B cell (primary cell): ENCODE results near the gene BPIFB2. TPM values are rescaled to one million over a fixed set of nuclear protein-coding genes. Genes with fewer than 3 reads are reported as not detected.
"Not testable (repeated sequence)": the region's sequence is repeated elsewhere in the genome, so short reads cannot be mapped to it uniquely, and the experiment has no call there.

ENCODE experiments used
- ATAC-seq: fragments of 200-7000 bp; cut with Tn5 transposase; one replicate; pipeline ENCODE4 v1.10.0; 2021; ENCODE audit warnings: low read depth, mild to moderate bottlenecking, moderate number of reproducible peaks, moderate library complexity
- CTCF ChIA-PET: fragments of 350-600 bp; sonication (Branson Sonifier 250); formaldehyde crosslinking; loops from one replicate; lab custom pipeline; 2021; ENCODE audit warnings: antibody characterized with exemption, inconsistent platforms; lab: Charles Lee
- POLR2A ChIA-PET: fragments of 350-600 bp; sonication (Branson Sonifier 250); formaldehyde crosslinking; loops from one replicate; lab custom pipeline; 2021; ENCODE audit warnings: antibody characterized with exemption; lab: Charles Lee
- DNase-seq: peaks from one replicate; pipeline ENCODE4 v3.0.0; 2013
- H2AFZ ChIP-seq: 2 replicates; pipeline ENCODE4 v1.6.1; 2012; ENCODE audit warnings: mild to moderate bottlenecking, low read depth, low read length; ENCODE audit not compliant: insufficient read depth, poor library complexity, severe bottlenecking
- H3K27ac ChIP-seq, 2 donors: 1 replicate in 1 of 2; 2 replicates in 1 of 2; pipeline ENCODE4 v1.5.1; 2012 to 2013; ENCODE audit warnings: low read length in 2 of 2, mild to moderate bottlenecking in 2 of 2, moderate library complexity in 1 of 2
- H3K27me3 ChIP-seq, 4 experiments: fragments of 200-600 bp in 1 of 4; sonication (generic) in 1 of 4; replicated peaks in 1 of 4; 1 replicate in 2 of 4; 2 replicates in 2 of 4; pipeline versions ENCODE4 v1.6.1 to v1.7.0; 2013 to 2016; ENCODE audit warnings: low read length in 3 of 4, mild to moderate bottlenecking in 2 of 4, mixed read lengths in 1 of 4, moderate library complexity in 1 of 4; ENCODE audit not compliant: insufficient read depth in 4 of 4, control insufficient read depth in 3 of 4; ENCODE audit errors: control extremely low read depth in 1 of 4
- H3K36me3 ChIP-seq, 2 experiments: replicated peaks in 1 of 2; 1 replicate in 1 of 2; 2 replicates in 1 of 2; pipeline versions ENCODE4 v1.6.1 to v1.7.1; 2013; ENCODE audit warnings: low read length in 1 of 2; ENCODE audit not compliant: insufficient read depth in 2 of 2, control insufficient read depth in 1 of 2; ENCODE audit errors: control extremely low read depth in 1 of 2, extremely low read depth in 1 of 2
- H3K4me1 ChIP-seq, 2 donors: fragments of 200-600 bp in 1 of 2; sonication (generic) in 1 of 2; 1 replicate in 1 of 2; 2 replicates in 1 of 2; pipeline versions ENCODE4 v1.5.1 to v1.6.1; 2013 to 2017; ENCODE audit warnings: low read length in 2 of 2; ENCODE audit not compliant: control insufficient read depth in 2 of 2, insufficient read depth in 2 of 2
- H3K4me2 ChIP-seq: replicated peaks from 2 replicates; pipeline ENCODE3; 2012; ENCODE audit warnings: mild to moderate bottlenecking, low read depth, low read length; ENCODE audit not compliant: poor library complexity, severe bottlenecking
- H3K4me3 ChIP-seq, 5 experiments: fragments of 200-600 bp in 1 of 5; sonication (generic) in 1 of 5; 1 replicate in 3 of 5; 2 replicates in 2 of 5; pipeline versions ENCODE4 v1.5.1 to v1.7.0; 2011 to 2016; ENCODE audit warnings: low read length in 4 of 5, mild to moderate bottlenecking in 4 of 5, low read depth in 2 of 5, control low read depth in 1 of 5, moderate library complexity in 1 of 5; ENCODE audit not compliant: insufficient read depth in 1 of 5; ENCODE audit errors: control extremely low read depth in 1 of 5, extremely low read depth in 1 of 5
- H3K79me2 ChIP-seq: fragments of 200-600 bp; sonication (generic); one replicate; pipeline ENCODE4 v1.6.0; 2016; ENCODE audit warnings: low read length; ENCODE audit not compliant: control insufficient read depth, insufficient read depth
- H3K9ac ChIP-seq: fragments of 200-600 bp; sonication (generic); 2 replicates; pipeline ENCODE4 v1.6.1; 2017; ENCODE audit warnings: mild to moderate bottlenecking, low read length, moderate library complexity
- H3K9me3 ChIP-seq, 3 donors: one replicate each; pipeline versions ENCODE4 v1.6.1 to v1.7.1; 2013; ENCODE audit warnings: low read length in 2 of 3; ENCODE audit not compliant: control insufficient read depth in 2 of 3, insufficient read depth in 1 of 3; ENCODE audit errors: control extremely low read depth in 1 of 3
- H4K20me1 ChIP-seq: 2 replicates; pipeline ENCODE4 v1.6.0; 2012; ENCODE audit warnings: mild to moderate bottlenecking, low read length; ENCODE audit not compliant: insufficient read depth, control insufficient read depth, poor library complexity, severe bottlenecking
- H3K27ac Mint-ChIP-seq: one replicate; pipeline ENCODE4 v1.8.0; 2021; ENCODE audit warnings: mixed read lengths
- H3K27me3 Mint-ChIP-seq: one replicate; pipeline ENCODE4 v1.8.0; 2021; ENCODE audit warnings: mixed read lengths
- H3K4me1 Mint-ChIP-seq: one replicate; pipeline ENCODE4 v1.8.0; 2021; ENCODE audit warnings: mixed read lengths
- H3K4me3 Mint-ChIP-seq: one replicate; pipeline ENCODE4 v1.8.0; 2021; ENCODE audit warnings: mixed read lengths
- H3K9me3 Mint-ChIP-seq: one replicate; pipeline ENCODE4 v1.8.0; 2022; ENCODE audit warnings: mixed read lengths; ENCODE audit not compliant: insufficient read depth
- EZH2 ChIP-seq: IDR thresholded peaks from 2 replicates; pipeline ENCODE4 v1.6.1; 2012; ENCODE audit warnings: borderline replicate concordance, low read depth, mild to moderate bottlenecking, moderate library complexity, low read length; ENCODE audit not compliant: insufficient read depth, poor library complexity, severe bottlenecking
- WGBS: methylation state at CpG from one replicate; pipeline ENCODE4 v1.1.5; 2013; ENCODE audit warnings: missing lambda C conversion rate; ENCODE audit not compliant: insufficient coverage; 5-methylcytosine and 5-hydroxymethylcytosine counted together
- intact Hi-C: fragments of 100-400 bp; cut with micrococcal nuclease; formaldehyde crosslinking; loops from one replicate; pipeline ENCODE4 v1.10.0; 2022
- polyA plus RNA-seq: library from polyadenylated mRNA; depleted of rRNA; stranded (reverse); fragments of >200 nt; gene quantifications from 2 replicates; pipeline ENCODE4 v1.2.3, GENCODE V29; 2012
- total RNA-seq, 2 donors: library from RNA; stranded (reverse); fragments of 120-200 nt in 1 of 2; gene quantifications; 1 replicate in 1 of 2; 2 replicates in 1 of 2; pipeline versions ENCODE4 v1.2.3 to v1.2.4, GENCODE V29; 2013 to 2022
- TF ChIP-seq, protein P1 (sequence below): fragments of 200-600 bp; IDR thresholded peaks from one replicate; pipeline ENCODE4 v1.8.0; 2022; ENCODE audit warnings: antibody characterized with exemption, mild to moderate bottlenecking

Gene BPIFB2
- total and polyA plus RNA-seq, 2 donors (not counting 1 experiment from before 2014, with no cell fraction given): not detected

DNA sequence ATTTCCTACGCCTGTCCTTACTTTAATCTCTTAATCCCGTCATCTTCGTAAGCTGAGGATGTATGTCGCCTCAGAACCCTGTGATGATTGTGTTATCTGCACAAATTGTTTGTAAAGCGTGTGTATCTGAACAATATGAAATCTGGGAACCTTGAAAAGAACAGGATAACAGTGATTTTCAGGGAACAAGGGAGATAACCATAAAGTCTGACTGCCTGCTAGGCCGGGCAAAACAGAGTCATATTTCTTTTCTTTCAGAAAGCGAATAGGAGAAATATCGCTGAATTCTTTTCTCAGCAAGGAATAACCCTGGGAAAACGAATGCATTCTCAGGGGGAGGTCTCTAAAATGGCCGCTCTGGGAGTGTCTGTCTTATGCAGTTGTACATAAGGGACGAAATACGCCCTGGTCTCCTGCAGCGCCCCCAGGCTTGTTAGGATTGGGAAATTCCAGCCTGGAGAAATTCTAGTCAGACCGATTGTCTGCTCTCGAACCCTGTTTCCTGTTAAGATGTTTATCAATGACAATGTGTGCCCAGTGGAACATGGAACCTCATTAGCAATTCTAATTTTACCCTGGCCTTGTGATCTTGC is 37.7 kb downstream of the BPIFB2 start:
- ATAC-seq, H3K4me3 Mint-ChIP-seq: not testable (repeated sequence)

DNA sequence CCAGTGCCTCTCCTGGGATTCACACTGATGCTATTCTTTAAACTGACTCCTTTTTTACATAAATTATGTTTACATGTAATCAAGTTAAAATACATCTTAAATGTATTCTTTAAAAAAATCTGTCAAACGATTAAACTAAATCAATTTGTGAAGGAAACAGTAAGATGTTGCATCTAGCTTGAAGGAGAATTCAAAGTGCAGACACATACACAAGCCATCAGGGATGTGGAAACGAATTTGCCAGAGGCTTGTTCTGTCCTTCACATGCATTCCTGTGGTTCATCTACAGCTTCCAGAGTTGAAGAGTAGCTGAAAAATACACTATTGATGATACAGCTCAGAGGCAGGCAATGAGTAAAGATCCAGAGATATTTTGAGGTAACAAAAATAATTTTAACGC is 38.9 kb downstream of the BPIFB2 start:
- H2AFZ ChIP-seq: no peak overlapping the region
- no peaks in the 10 kb centered on the region for H3K79me2 ChIP-seq
- H3K27ac ChIP-seq: no peak overlapping the region
- ChIA-PET CTCF (no interaction called here), POLR2A (no interaction called here)
- ATAC-seq (no peak), DNase-seq (no peak)
- Mint-ChIP-seq H3K4me3 (no peak overlapping the region), H3K27ac (no peak overlapping the region), H3K27me3 (no peaks in the 10 kb centered on the region), H3K4me1 (no peaks in the 10 kb centered on the region), H3K9me3 (peaks cover 14% of the 10 kb centered on the region)
- no peaks in the 10 kb centered on the region for H3K27me3 ChIP-seq
- TF ChIP-seq, protein P1, sequence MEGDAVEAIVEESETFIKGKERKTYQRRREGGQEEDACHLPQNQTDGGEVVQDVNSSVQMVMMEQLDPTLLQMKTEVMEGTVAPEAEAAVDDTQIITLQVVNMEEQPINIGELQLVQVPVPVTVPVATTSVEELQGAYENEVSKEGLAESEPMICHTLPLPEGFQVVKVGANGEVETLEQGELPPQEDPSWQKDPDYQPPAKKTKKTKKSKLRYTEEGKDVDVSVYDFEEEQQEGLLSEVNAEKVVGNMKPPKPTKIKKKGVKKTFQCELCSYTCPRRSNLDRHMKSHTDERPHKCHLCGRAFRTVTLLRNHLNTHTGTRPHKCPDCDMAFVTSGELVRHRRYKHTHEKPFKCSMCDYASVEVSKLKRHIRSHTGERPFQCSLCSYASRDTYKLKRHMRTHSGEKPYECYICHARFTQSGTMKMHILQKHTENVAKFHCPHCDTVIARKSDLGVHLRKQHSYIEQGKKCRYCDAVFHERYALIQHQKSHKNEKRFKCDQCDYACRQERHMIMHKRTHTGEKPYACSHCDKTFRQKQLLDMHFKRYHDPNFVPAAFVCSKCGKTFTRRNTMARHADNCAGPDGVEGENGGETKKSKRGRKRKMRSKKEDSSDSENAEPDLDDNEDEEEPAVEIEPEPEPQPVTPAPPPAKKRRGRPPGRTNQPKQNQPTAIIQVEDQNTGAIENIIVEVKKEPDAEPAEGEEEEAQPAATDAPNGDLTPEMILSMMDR: no peak
- no peak for TF ChIP-seq EZH2
- WGBS: no CpG with 5 or more reads among the region's 3 CpGs
- no peaks in the 10 kb centered on the region for H4K20me1 ChIP-seq
- H3K9ac ChIP-seq: no peak overlapping the region
- H3K4me3 ChIP-seq: no peak overlapping the region
- H3K9me3 ChIP-seq: peaks cover 0 to 38% (median 13%) of the 10 kb centered on the region in 3 donors
- intact Hi-C loops: no loop called here
- no peaks in the 10 kb centered on the region for H3K36me3 ChIP-seq
- no peaks in the 10 kb centered on the region for H3K4me1 ChIP-seq
- no peak overlapping the region for H3K4me2 ChIP-seq

More for the DNA sequence above, 37.7 kb downstream of the BPIFB2 start:
- H4K20me1 ChIP-seq, H3K27me3 ChIP-seq, H3K27me3 Mint-ChIP-seq, H3K27ac Mint-ChIP-seq, H3K4me3 ChIP-seq, H3K4me2 ChIP-seq, H3K27ac ChIP-seq, H3K79me2 ChIP-seq, H3K36me3 ChIP-seq, H3K4me1 ChIP-seq, DNase-seq, intact Hi-C loops, H2AFZ ChIP-seq, CTCF ChIA-PET, POLR2A ChIA-PET, H3K9ac ChIP-seq, H3K4me1 Mint-ChIP-seq: not testable (repeated sequence)
- peaks cover 0 to 38% (median 13%) of the 10 kb centered on the region in 3 donors for H3K9me3 ChIP-seq
- 90% methylated on average over 12 of the region's 15 CpGs for WGBS
- peaks cover 14% of the 10 kb centered on the region for H3K9me3 Mint-ChIP-seq
